MCF 10A (cell line): Measurements from ENCODE around the gene OTUD3. TPM values are rescaled to one million over a fixed set of nuclear protein-coding genes. Genes with fewer than 3 reads are reported as not detected.

ENCODE experiments used
- BruUV-seq: library from RNA; stranded (reverse); fragments of 400-500 nt; replicated peaks from 2 replicates; lab custom pipeline; 2021; lab: Mats Ljungman, UMichigan
- CTCF ChIA-PET: fragments of 300-600 bp; sonication (Branson Sonifier 250); formaldehyde crosslinking; extraction: SDS; loops from one replicate; lab custom pipeline; 2021; ENCODE audit warnings: antibody characterized with exemption, inconsistent platforms; lab: Yijun Ruan, JAX
- POLR2A ChIA-PET: fragments of 300-600, 350-650 bp; sonication (Branson Sonifier 250); formaldehyde crosslinking; extraction: SDS; loops from one replicate; lab custom pipeline; 2020; ENCODE audit warnings: antibody characterized with exemption, inconsistent platforms; lab: Yijun Ruan, JAX
- DNase-seq: peaks from one replicate; pipeline ENCODE4 v3.0.0-alpha.2; 2018; ENCODE audit not compliant: unreplicated experiment
- H3K27ac Mint-ChIP-seq: one replicate; pipeline ENCODE4 v1.8.0; 2022; ENCODE audit warnings: mild to moderate bottlenecking, low read depth, mixed read lengths; ENCODE audit not compliant: unreplicated experiment
- H3K27me3 Mint-ChIP-seq: one replicate; pipeline ENCODE4 v1.8.0; 2022; ENCODE audit warnings: mixed read lengths; ENCODE audit not compliant: insufficient read depth, unreplicated experiment
- H3K36me3 Mint-ChIP-seq: one replicate; pipeline ENCODE4 v1.8.0; 2022; ENCODE audit warnings: mild to moderate bottlenecking, moderate library complexity, mixed read lengths; ENCODE audit not compliant: insufficient read depth, unreplicated experiment
- H3K4me1 Mint-ChIP-seq: one replicate; pipeline ENCODE4 v1.8.0; 2022; ENCODE audit warnings: mixed read lengths; ENCODE audit not compliant: insufficient read depth, unreplicated experiment
- H3K4me3 Mint-ChIP-seq: one replicate; pipeline ENCODE4 v1.8.0; 2022; ENCODE audit warnings: mild to moderate bottlenecking, moderate library complexity, mixed read lengths; ENCODE audit not compliant: unreplicated experiment
- H3K9me3 Mint-ChIP-seq: one replicate; pipeline ENCODE4 v1.8.0; 2022; ENCODE audit warnings: mixed read lengths; ENCODE audit not compliant: unreplicated experiment
- CTCF ChIP-seq: fragments of 200-600 bp; IDR thresholded peaks from one replicate; pipeline ENCODE4 v1.8.0; 2022; ENCODE audit warnings: antibody characterized with exemption, mild to moderate bottlenecking; ENCODE audit not compliant: unreplicated experiment
- intact Hi-C: fragments of 100-400 bp; cut with micrococcal nuclease; formaldehyde crosslinking; loops from 2 replicates; pipeline ENCODE4 v1.14.1; 2022
- total RNA-seq: library from RNA; stranded (reverse); gene quantifications from 2 replicates; pipeline ENCODE4 v1.2.3, GENCODE V29; 2022

The OTUD3 gene
- total RNA-seq, 1 experiment from 2014 or later: 11.6 TPM

- no TSS peak for BruUV-seq
- CTCF ChIA-PET: interaction anchor here (1.5 kb wide), 1 partner anchor 610 kb away, joined by 3 read pairs; no protein-coding TSS in a partner anchor
- Mint-ChIP-seq H3K9me3 (no peaks in the 10 kb centered on the region), H3K27ac (no peak overlapping the region), H3K4me3 (peak overlapping the region; percentile 76), H3K27me3 (no peaks in the 10 kb centered on the region), H3K4me1 (peaks cover 29% of the 10 kb centered on the region), H3K36me3 (peaks cover 9% of the 10 kb centered on the region)
- POLR2A ChIA-PET: interaction anchor here (1.8 to 2.8 kb wide), 2 partner anchors 9 to 12 kb away, joined by 7 to 13 read pairs; no protein-coding TSS in a partner anchor
- DNase-seq: no peak
- no peak for TF ChIP-seq CTCF
- intact Hi-C loops: no loop called here
Observed at GRCh38 chr1:19884312-19884711, 2.1 kb downstream of the OTUD3 start.

- Mint-ChIP-seq H3K27ac (no peak overlapping the region), H3K4me1 (peaks cover 29% of the 10 kb centered on the region), H3K9me3 (no peaks in the 10 kb centered on the region), H3K4me3 (no peak overlapping the region), H3K36me3 (peaks cover 9% of the 10 kb centered on the region), H3K27me3 (no peaks in the 10 kb centered on the region)
- ChIA-PET POLR2A (interaction anchor here (0.9 kb wide), 1 partner anchor 626 kb away, joined by 4 read pairs; no protein-coding TSS in a partner anchor), CTCF (interaction anchor here (0.8 kb wide), 1 partner anchor 9 kb away, joined by 3 read pairs; no protein-coding TSS in a partner anchor)
- DNase-seq: no peak
- TF ChIP-seq CTCF: no peak
- intact Hi-C loops: no loop called here
- BruUV-seq: no TSS peak
Observed at GRCh38 chr1:19885821-19886220, 3.6 kb downstream of the OTUD3 start.

- no peak overlapping the region for H3K27ac Mint-ChIP-seq
- H3K9me3 Mint-ChIP-seq: no peaks in the 10 kb centered on the region
- DNase-seq: no peak
- no TSS peak for BruUV-seq
- no peak for TF ChIP-seq CTCF
- POLR2A ChIA-PET: interaction anchor here (0.6 kb wide), 1 partner anchor 9 kb away, joined by 3 read pairs; no protein-coding TSS in a partner anchor
- H3K36me3 Mint-ChIP-seq: peaks cover 18% of the 10 kb centered on the region
- CTCF ChIA-PET: no interaction called here
- no peak overlapping the region for H3K4me3 Mint-ChIP-seq
- no peaks in the 10 kb centered on the region for H3K27me3 Mint-ChIP-seq
- peaks cover 38% of the 10 kb centered on the region for H3K4me1 Mint-ChIP-seq
- intact Hi-C loops: no loop called here
Observed at GRCh38 chr1:19888112-19888511, 5.9 kb downstream of the OTUD3 start.

- TF ChIP-seq CTCF: no peak
- H3K27ac Mint-ChIP-seq: peak overlapping the region; percentile 20
- ChIA-PET CTCF (no interaction called here), POLR2A (no interaction called here)
- peaks cover 26% of the 10 kb centered on the region for H3K36me3 Mint-ChIP-seq
- no TSS peak for BruUV-seq
- H3K4me1 Mint-ChIP-seq: peaks cover 24% of the 10 kb centered on the region
- H3K27me3 Mint-ChIP-seq: no peaks in the 10 kb centered on the region
- no peak for DNase-seq
- no peak overlapping the region for H3K4me3 Mint-ChIP-seq
- intact Hi-C loops: no loop called here
- H3K9me3 Mint-ChIP-seq: no peaks in the 10 kb centered on the region
Observed at GRCh38 chr1:19889656-19890055, 7.5 kb downstream of the OTUD3 start.
